Measurements from ENCODE around the gene ZNF470.

ZNF470 gene

GRCh38 chr19:56608274-56608964 is 41.2 kb downstream of the ZNF470 start:
- no peak for DNase-seq (ENCODE audit: extremely low read depth in 1 of 2, low read depth in 1 of 2)

GRCh38 chr19:56611288-56611687 is 44.0 kb downstream of the ZNF470 start:
- no peak for DNase-seq (ENCODE audit: extremely low read depth in 1 of 2, low read depth in 1 of 2)

DNA sequence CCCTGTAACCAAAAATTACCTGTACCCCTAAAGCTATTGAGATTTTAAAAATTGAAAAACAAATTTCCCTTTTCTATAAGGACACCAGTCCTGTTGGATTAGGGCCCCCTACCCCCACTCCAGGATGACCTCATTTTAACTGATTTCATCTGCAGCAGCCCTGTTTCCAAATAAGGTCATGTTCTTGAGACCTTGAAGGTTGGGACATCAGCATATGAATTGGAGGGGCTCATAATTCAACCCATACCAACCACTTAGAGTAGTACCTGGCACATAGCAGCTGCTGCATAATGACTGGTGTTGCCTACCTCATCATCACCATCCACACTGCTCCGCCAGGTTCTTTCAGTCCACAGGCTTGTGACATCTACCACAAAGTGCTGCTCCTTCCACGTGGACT is 45.5 kb downstream of the ZNF470 start:
- DNase-seq (ENCODE audit: extremely low read depth in 1 of 2, low read depth in 1 of 2), result no peak

GRCh38 chr19:56613639-56614038 is 46.4 kb downstream of the ZNF470 start:
- no peak for DNase-seq (ENCODE audit: extremely low read depth in 1 of 2, low read depth in 1 of 2)

GRCh38 chr19:56617531-56617930 is 50.3 kb downstream of the ZNF470 start:
- no peak for DNase-seq (ENCODE audit: extremely low read depth in 1 of 2, low read depth in 1 of 2)

DNA sequence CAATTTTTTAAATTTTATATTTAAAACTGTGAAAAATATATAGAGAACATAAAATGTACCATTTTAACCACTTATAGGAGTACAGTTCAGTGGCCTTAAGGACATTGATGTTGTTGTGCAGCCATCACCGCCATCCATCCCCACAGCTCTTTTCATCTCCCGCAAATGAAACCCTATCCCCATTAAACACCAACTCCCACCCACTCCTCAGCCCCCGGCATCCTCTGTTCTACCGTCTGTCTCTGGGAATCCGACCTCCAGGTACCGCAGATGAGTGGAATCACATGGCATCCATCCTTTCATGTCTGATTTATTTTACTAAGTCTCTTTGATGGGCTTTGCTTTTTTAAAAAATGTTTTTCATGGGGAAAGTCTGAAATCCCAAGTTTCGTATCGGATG is 51.9 kb downstream of the ZNF470 start:
- no peak for DNase-seq (ENCODE audit: extremely low read depth in 1 of 2, low read depth in 1 of 2)

- no peak for DNase-seq (ENCODE audit: extremely low read depth in 1 of 2, low read depth in 1 of 2)
These were observed 55.1 kb downstream of the ZNF470 start for GRCh38 chr19:56622374-56622773.

GRCh38 chr19:56623006-56623405 is 55.7 kb downstream of the ZNF470 start:
- DNase-seq (ENCODE audit: extremely low read depth in 1 of 2, low read depth in 1 of 2), result no peak

GRCh38 chr19:56625708-56626107 is 58.4 kb downstream of the ZNF470 start:
- DNase-seq (ENCODE audit: extremely low read depth in 1 of 2, low read depth in 1 of 2), result no peak

DNA sequence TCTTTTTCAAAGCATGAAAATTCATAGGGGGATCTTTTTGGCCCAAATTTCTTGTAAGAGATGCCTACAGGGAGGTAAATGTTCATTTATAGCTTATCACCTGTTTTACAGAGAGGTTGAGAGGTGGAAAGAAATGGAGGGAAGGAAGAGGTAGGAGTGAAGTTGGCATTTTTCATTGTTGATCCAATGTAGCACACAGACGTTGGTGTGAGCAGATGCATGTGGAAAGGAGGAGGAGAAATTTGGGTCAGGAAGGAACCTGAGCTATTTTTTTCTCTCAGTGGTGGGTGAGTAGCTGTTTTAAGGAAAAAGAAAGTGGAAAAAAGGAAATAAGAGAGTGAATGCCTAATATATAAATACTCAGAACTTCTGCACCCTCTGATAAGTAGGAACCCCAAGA is 65.8 kb downstream of the ZNF470 start:
- DNase-seq (ENCODE audit: extremely low read depth in 1 of 2, low read depth in 1 of 2), result no peak

GRCh38 chr19:56637976-56638555 is 70.8 kb downstream of the ZNF470 start:
- DNase-seq (ENCODE audit: extremely low read depth in 1 of 2, low read depth in 1 of 2), result peak; percentile 7 to 13

Measured in stimulated activated CD8-positive, alpha-beta memory T cell treated with anti-CD3 and anti-CD28 coated beads, Interleukin-7, amount 100 ng/mL, for 48 hours (primary cell).